HUDEP-2 (cell line): Measurements from ENCODE around the gene SNX13.

ENCODE experiments used
- DNase-seq, 76 experiments: peaks; one replicate each; lab custom pipeline; 2025; ENCODE audit not compliant: unreplicated experiment in 76 of 76; lab: John Stamatoyannopoulos, UW

The SNX13 gene

GRCh38 chr7:17940302-17940883 lies at the start of gene SNX13:
SNX13 (minus strand) TSS chr7:17940494; CDS start chr7:17940295, 199 bp downstream.
- DNase-seq = peak; percentile 9 to 95 (median 82)

GRCh38 chr7:17989546-17989945 lies 49.3 kb upstream of the SNX13 start:
- no peak for DNase-seq

- DNase-seq = no peak
Measured at GRCh38 chr7:17988858-17989257, 48.6 kb upstream of the SNX13 start.

GRCh38 chr7:17988141-17988540 lies 47.8 kb upstream of the SNX13 start:
- DNase-seq = peak in 1 of 76 experiments; percentile 4

GRCh38 chr7:17986851-17987250 lies 46.6 kb upstream of the SNX13 start:
- no peak for DNase-seq

- peak in 1 of 76 experiments; percentile 0 for DNase-seq
Measured at GRCh38 chr7:17985473-17986239, 45.4 kb upstream of the SNX13 start.

- no peak for DNase-seq
Measured at GRCh38 chr7:17984288-17984687, 44.0 kb upstream of the SNX13 start.

- DNase-seq = no peak
Measured at GRCh38 chr7:17983221-17984062, 43.1 kb upstream of the SNX13 start.

- DNase-seq = no peak
Measured at GRCh38 chr7:17976952-17977351, 36.7 kb upstream of the SNX13 start.

GRCh38 chr7:17971411-17971810 lies 31.1 kb upstream of the SNX13 start:
- no peak for DNase-seq

GRCh38 chr7:17968791-17969715 lies 28.8 kb upstream of the SNX13 start:
- no peak for DNase-seq

GRCh38 chr7:17966706-17967105 lies 26.4 kb upstream of the SNX13 start:
- no peak for DNase-seq

GRCh38 chr7:17965603-17966002 lies 25.3 kb upstream of the SNX13 start:
- no peak for DNase-seq

- DNase-seq = no peak
Measured at GRCh38 chr7:17963281-17963680, 23.0 kb upstream of the SNX13 start.

- DNase-seq = no peak
Measured at GRCh38 chr7:17962652-17963051, 22.4 kb upstream of the SNX13 start.

- DNase-seq = no peak
Measured at GRCh38 chr7:17957871-17958270, 17.6 kb upstream of the SNX13 start.

GRCh38 chr7:17952387-17952786 lies 12.1 kb upstream of the SNX13 start:
- DNase-seq = no peak

GRCh38 chr7:17951742-17952254 lies 11.5 kb upstream of the SNX13 start:
- DNase-seq = no peak

GRCh38 chr7:17948526-17949238 lies 8.4 kb upstream of the SNX13 start:
- DNase-seq = no peak

- no peak for DNase-seq
Measured at GRCh38 chr7:17947620-17948019, 7.3 kb upstream of the SNX13 start.
